ENCODE data around the gene KLHDC8A. TPM values are rescaled to one million over a fixed set of nuclear protein-coding genes. Genes with fewer than 3 reads are reported as not detected.
"Not testable (repeated sequence)": the region's sequence is repeated elsewhere in the genome, so short reads cannot be mapped to it uniquely, and the experiment has no call there.

The KLHDC8A gene
- total and polyA plus RNA-seq, 9 of the 15 experiments (the other 6 are each of a cell fraction or from before 2014, with no cell fraction given): 0.01 to 0.54 (median 0.04) TPM; not detected in 6

DNA sequence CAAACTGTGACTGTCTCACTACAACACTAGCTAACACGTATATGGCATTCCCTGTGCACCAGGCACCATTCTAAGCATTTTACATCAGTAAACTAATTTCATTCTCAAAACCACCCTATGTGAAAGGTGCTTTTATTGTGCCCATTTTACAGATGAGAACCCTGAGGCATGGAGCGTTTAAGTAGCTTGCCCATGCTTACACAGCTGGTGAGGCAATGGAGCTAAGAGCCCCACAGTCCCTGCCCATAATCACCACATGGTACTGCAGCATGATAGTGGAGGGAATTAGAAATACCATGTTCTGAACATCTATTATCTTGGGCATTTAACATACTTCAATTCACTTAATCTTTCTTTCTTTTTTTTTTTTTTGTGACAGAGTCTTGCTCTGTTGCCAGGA lies 31.1 kb upstream of the KLHDC8A start:
- 0% methylated on average over 2 of the region's 2 CpGs for WGBS (ENCODE audit: insufficient coverage, low coverage, missing lambda C conversion rate)
- CTCF ChIA-PET (ENCODE audit: low intra/inter-chr PET ratio): no interaction called here

GRCh38 chr1:205382990-205383389 lies 26.3 kb upstream of the KLHDC8A start:
- DNase-seq (ENCODE audit: extremely low read depth in 1 of 4, low spot score in 3 of 4); CTCF ChIA-PET (ENCODE audit: low intra/inter-chr PET ratio); H3K4me2 ChIP-seq (ENCODE audit: insufficient read depth, low read length); BruUV-seq (replicated peaks); H3K79me2 ChIP-seq (ENCODE audit: control insufficient read depth, insufficient read depth, low read length); H3K4me1 ChIP-seq (replicated peaks in 1 of 2; ENCODE audit: control insufficient read depth in 2 of 2, insufficient read depth in 2 of 2, low read length in 2 of 2); ATAC-seq; in situ Hi-C loops (cut with MboI); H3K36me3 ChIP-seq (ENCODE audit: control insufficient read depth, insufficient read depth, low read length); H3K9me3 ChIP-seq (replicated peaks; ENCODE audit: control insufficient read depth, insufficient read depth, low read depth, low read length); intact Hi-C loops (cut with micrococcal nuclease); H3K9ac ChIP-seq (ENCODE audit: insufficient read depth in 1 of 2, low read depth in 2 of 2, low read length in 2 of 2); H4K20me1 ChIP-seq (replicated peaks; ENCODE audit: control insufficient read depth, insufficient read depth, low read length); H3K4me3 ChIP-seq; H2AFZ ChIP-seq (ENCODE audit: low read depth, low read length); H3K9me1 ChIP-seq (ENCODE audit: control insufficient read depth, insufficient read depth, low read length); FAIRE-seq; H3K27ac ChIP-seq (ENCODE audit: extremely low read depth, low read depth, low read length): not testable (repeated sequence)
- POLR2A ChIA-PET: interaction anchor here (0.8 kb wide), 1 partner anchor 11 kb away, joined by 3 read pairs; no protein-coding TSS in a partner anchor
- H3K27me3 ChIP-seq (ENCODE audit: control insufficient read depth in 2 of 2, insufficient read depth in 2 of 2, low read length in 2 of 2): peaks cover 46 to 64% of the 10 kb centered on the region in 2 experiments
- 2% methylated on average over 3 of the region's 3 CpGs for WGBS (ENCODE audit: insufficient coverage, low coverage, missing lambda C conversion rate)

More for the DNA sequence above, 31.1 kb upstream of the KLHDC8A start:
- Histone ChIP-seq H3K27me3 (ENCODE audit: control insufficient read depth in 2 of 2, insufficient read depth in 2 of 2, low read length in 2 of 2) (peaks cover 37 to 51% of the 10 kb centered on the region in 2 experiments), H3K4me1 (replicated peaks in 1 of 2; ENCODE audit: control insufficient read depth in 2 of 2, insufficient read depth in 2 of 2, low read length in 2 of 2) (no peaks in the 10 kb centered on the region), H4K20me1 (replicated peaks; ENCODE audit: control insufficient read depth, insufficient read depth, low read length) (no peaks in the 10 kb centered on the region), H3K36me3 (ENCODE audit: control insufficient read depth, insufficient read depth, low read length) (no peaks in the 10 kb centered on the region), H2AFZ (ENCODE audit: low read depth, low read length) (no peak overlapping the region), H3K9ac (ENCODE audit: insufficient read depth in 1 of 2, low read depth in 2 of 2, low read length in 2 of 2) (no peak overlapping the region), H3K9me1 (ENCODE audit: control insufficient read depth, insufficient read depth, low read length) (no peaks in the 10 kb centered on the region), H3K79me2 (ENCODE audit: control insufficient read depth, insufficient read depth, low read length) (no peaks in the 10 kb centered on the region), H3K9me3 (replicated peaks; ENCODE audit: control insufficient read depth, insufficient read depth, low read depth, low read length) (no peaks in the 10 kb centered on the region), H3K4me2 (ENCODE audit: insufficient read depth, low read length) (no peak overlapping the region), H3K27ac (ENCODE audit: extremely low read depth, low read depth, low read length) (no peak overlapping the region), H3K4me3 (no peak overlapping the region)
- intact Hi-C loops (cut with micrococcal nuclease) (no loop called here), in situ Hi-C loops (cut with MboI) (no loop called here)
- BruUV-seq (replicated peaks): no TSS peak
- no peak for DNase-seq (ENCODE audit: extremely low read depth in 1 of 4, low spot score in 3 of 4)
- POLR2A ChIA-PET: interaction anchor here (1.1 kb wide), 1 partner anchor 9 kb away, joined by 5 read pairs; no protein-coding TSS in a partner anchor
- ATAC-seq: no peak
- no peak for FAIRE-seq
- TF ChIP-seq BCOR (IDR thresholded peaks at IDR 0.05): peak; percentile 66; the same call in 1 of the 2 replicates
- TF ChIP-seq RBM25 (IDR thresholded peaks at IDR 0.05; ENCODE audit: low read depth, low read length, severe bottlenecking): peak; percentile 80
- TF ChIP-seq ZNF282 (CRISPR knock-in tag; IDR thresholded peaks at IDR 0.05): no peak
- peak; percentile 77 for TF ChIP-seq CBX2 (IDR thresholded peaks at IDR 0.05; ENCODE audit: insufficient read depth, low read length, poor library complexity, severe bottlenecking)
- no peak for TF ChIP-seq SMARCC2 (IDR thresholded peaks at IDR 0.05; ENCODE audit: low read depth)
